ENCODE results near the gene MEIKIN. TPM values are rescaled to one million over a fixed set of nuclear protein-coding genes. Genes with fewer than 3 reads are reported as not detected.

The MEIKIN gene
- total and polyA plus RNA-seq, 4 donors: 0.42 to 0.51 TPM; not detected in 2

DNA sequence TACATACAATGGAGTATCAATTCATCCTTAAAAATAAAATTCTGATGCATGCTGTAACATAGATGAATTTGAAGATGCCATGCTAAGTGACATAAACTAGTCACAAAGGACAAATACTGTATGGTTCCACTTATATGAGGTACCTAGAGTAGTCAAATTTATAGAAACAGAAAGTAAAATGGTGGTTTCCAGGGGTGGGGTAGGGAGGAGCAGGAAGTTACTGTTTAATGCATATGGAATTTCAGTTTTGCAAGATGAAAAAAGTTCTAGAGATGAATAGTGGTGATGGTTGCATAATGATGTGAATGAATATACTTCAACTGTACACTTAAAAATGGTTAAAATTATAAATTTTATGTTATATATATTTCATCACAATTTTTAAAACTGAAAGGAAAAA lies 91.3 kb downstream of the MEIKIN start:
- Histone ChIP-seq H3K9me3 (ENCODE audit: control insufficient read depth in 4 of 4, low read length in 3 of 4) (peaks cover 0 to under 1% (median 0%) of the 10 kb centered on the region in 4 donors), H3K36me3 (ENCODE audit: control insufficient read depth in 4 of 4, insufficient read depth in 3 of 4, low read depth in 1 of 4, low read length in 3 of 4) (no peaks in the 10 kb centered on the region), H3K27me3 (ENCODE audit: control insufficient read depth in 4 of 4, insufficient read depth in 4 of 4, low read length in 3 of 4) (peaks cover 0 to 2% (median 0%) of the 10 kb centered on the region in 4 donors), H3K9ac (ENCODE audit: low read depth in 1 of 2, low read length in 2 of 2) (no peak overlapping the region), H3K27ac (ENCODE audit: low read depth in 1 of 2, low read length in 2 of 2) (no peak overlapping the region), H3K4me1 (ENCODE audit: control insufficient read depth in 4 of 4, insufficient read depth in 4 of 4, low read length in 3 of 4) (no peaks in the 10 kb centered on the region), H3K4me3 (ENCODE audit: low read depth in 1 of 3, low read length in 3 of 3) (no peak overlapping the region)
- TF ChIP-seq, protein P1, sequence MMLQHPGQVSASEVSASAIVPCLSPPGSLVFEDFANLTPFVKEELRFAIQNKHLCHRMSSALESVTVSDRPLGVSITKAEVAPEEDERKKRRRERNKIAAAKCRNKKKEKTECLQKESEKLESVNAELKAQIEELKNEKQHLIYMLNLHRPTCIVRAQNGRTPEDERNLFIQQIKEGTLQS (IDR thresholded peaks at IDR 0.05): no peak
- TF ChIP-seq EGR1 (IDR thresholded peaks at IDR 0.05; ENCODE audit: low read depth in 2 of 2) (no peak), FOXA1 (IDR thresholded peaks at IDR 0.05) (no peak), YY1 (IDR thresholded peaks at IDR 0.05) (no peak), SP1 (IDR thresholded peaks at IDR 0.05) (no peak), RXRA (IDR thresholded peaks at IDR 0.05) (no peak), FOXA2 (IDR thresholded peaks at IDR 0.05) (no peak), JUND (IDR thresholded peaks at IDR 0.05) (no peak), HNF4G (IDR thresholded peaks at IDR 0.05) (no peak), HNF4A (conservative IDR thresholded peaks at IDR 0.05) (no peak), NR2F2 (IDR thresholded peaks at IDR 0.05) (no peak)
- TF ChIP-seq, protein P2, sequence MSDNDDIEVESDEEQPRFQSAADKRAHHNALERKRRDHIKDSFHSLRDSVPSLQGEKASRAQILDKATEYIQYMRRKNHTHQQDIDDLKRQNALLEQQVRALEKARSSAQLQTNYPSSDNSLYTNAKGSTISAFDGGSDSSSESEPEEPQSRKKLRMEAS (IDR thresholded peaks at IDR 0.05): no peak
- TF ChIP-seq, protein P3, sequence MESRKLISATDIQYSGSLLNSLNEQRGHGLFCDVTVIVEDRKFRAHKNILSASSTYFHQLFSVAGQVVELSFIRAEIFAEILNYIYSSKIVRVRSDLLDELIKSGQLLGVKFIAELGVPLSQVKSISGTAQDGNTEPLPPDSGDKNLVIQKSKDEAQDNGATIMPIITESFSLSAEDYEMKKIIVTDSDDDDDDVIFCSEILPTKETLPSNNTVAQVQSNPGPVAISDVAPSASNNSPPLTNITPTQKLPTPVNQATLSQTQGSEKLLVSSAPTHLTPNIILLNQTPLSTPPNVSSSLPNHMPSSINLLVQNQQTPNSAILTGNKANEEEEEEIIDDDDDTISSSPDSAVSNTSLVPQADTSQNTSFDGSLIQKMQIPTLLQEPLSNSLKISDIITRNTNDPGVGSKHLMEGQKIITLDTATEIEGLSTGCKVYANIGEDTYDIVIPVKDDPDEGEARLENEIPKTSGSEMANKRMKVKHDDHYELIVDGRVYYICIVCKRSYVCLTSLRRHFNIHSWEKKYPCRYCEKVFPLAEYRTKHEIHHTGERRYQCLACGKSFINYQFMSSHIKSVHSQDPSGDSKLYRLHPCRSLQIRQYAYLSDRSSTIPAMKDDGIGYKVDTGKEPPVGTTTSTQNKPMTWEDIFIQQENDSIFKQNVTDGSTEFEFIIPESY (IDR thresholded peaks at IDR 0.05): no peak
- TF ChIP-seq, protein P4, sequence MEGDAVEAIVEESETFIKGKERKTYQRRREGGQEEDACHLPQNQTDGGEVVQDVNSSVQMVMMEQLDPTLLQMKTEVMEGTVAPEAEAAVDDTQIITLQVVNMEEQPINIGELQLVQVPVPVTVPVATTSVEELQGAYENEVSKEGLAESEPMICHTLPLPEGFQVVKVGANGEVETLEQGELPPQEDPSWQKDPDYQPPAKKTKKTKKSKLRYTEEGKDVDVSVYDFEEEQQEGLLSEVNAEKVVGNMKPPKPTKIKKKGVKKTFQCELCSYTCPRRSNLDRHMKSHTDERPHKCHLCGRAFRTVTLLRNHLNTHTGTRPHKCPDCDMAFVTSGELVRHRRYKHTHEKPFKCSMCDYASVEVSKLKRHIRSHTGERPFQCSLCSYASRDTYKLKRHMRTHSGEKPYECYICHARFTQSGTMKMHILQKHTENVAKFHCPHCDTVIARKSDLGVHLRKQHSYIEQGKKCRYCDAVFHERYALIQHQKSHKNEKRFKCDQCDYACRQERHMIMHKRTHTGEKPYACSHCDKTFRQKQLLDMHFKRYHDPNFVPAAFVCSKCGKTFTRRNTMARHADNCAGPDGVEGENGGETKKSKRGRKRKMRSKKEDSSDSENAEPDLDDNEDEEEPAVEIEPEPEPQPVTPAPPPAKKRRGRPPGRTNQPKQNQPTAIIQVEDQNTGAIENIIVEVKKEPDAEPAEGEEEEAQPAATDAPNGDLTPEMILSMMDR (IDR thresholded peaks at IDR 0.05; ENCODE audit: low read depth, low read length, missing input control): no peak
- TF ChIP-seq, protein P5, sequence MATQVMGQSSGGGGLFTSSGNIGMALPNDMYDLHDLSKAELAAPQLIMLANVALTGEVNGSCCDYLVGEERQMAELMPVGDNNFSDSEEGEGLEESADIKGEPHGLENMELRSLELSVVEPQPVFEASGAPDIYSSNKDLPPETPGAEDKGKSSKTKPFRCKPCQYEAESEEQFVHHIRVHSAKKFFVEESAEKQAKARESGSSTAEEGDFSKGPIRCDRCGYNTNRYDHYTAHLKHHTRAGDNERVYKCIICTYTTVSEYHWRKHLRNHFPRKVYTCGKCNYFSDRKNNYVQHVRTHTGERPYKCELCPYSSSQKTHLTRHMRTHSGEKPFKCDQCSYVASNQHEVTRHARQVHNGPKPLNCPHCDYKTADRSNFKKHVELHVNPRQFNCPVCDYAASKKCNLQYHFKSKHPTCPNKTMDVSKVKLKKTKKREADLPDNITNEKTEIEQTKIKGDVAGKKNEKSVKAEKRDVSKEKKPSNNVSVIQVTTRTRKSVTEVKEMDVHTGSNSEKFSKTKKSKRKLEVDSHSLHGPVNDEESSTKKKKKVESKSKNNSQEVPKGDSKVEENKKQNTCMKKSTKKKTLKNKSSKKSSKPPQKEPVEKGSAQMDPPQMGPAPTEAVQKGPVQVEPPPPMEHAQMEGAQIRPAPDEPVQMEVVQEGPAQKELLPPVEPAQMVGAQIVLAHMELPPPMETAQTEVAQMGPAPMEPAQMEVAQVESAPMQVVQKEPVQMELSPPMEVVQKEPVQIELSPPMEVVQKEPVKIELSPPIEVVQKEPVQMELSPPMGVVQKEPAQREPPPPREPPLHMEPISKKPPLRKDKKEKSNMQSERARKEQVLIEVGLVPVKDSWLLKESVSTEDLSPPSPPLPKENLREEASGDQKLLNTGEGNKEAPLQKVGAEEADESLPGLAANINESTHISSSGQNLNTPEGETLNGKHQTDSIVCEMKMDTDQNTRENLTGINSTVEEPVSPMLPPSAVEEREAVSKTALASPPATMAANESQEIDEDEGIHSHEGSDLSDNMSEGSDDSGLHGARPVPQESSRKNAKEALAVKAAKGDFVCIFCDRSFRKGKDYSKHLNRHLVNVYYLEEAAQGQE (IDR thresholded peaks at IDR 0.05): no peak
- DNase-seq (ENCODE audit: low spot score): no peak

DNA sequence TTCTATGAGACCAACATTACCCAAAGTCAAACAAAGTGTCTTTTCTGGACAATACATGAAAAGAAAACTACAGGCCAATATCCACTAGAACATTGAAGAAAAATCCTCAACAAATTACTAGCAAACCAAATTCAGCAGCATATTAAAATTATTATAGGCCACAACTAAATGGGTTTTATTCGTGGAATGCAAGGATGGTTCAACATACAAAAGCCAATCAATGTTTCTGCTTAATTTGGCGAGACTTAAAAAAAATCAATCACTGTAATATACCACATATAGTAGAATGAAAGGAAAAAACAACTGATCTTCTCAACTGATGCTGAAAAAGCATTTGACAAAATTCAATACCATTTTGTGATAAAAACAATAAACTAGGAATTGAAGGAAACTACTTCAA lies 96.8 kb downstream of the MEIKIN start:
- TF ChIP-seq, protein P4 (IDR thresholded peaks at IDR 0.05; ENCODE audit: low read depth, low read length, missing input control): no peak
- no peak for TF ChIP-seq JUND (IDR thresholded peaks at IDR 0.05)
- TF ChIP-seq HNF4G (IDR thresholded peaks at IDR 0.05): no peak
- no peak for TF ChIP-seq NR2F2 (IDR thresholded peaks at IDR 0.05)
- H3K27me3 ChIP-seq (ENCODE audit: control insufficient read depth in 4 of 4, insufficient read depth in 4 of 4, low read length in 3 of 4): no peaks in the 10 kb centered on the region
- no peak overlapping the region for H3K27ac ChIP-seq (ENCODE audit: low read depth in 1 of 2, low read length in 2 of 2)
- peaks cover 2 to 13% (median 6%) of the 10 kb centered on the region in 4 donors for H3K9me3 ChIP-seq (ENCODE audit: control insufficient read depth in 4 of 4, low read length in 3 of 4)
- no peaks in the 10 kb centered on the region for H3K36me3 ChIP-seq (ENCODE audit: control insufficient read depth in 4 of 4, insufficient read depth in 3 of 4, low read depth in 1 of 4, low read length in 3 of 4)
- no peaks in the 10 kb centered on the region for H3K4me1 ChIP-seq (ENCODE audit: control insufficient read depth in 4 of 4, insufficient read depth in 4 of 4, low read length in 3 of 4)
- no peak overlapping the region for H3K9ac ChIP-seq (ENCODE audit: low read depth in 1 of 2, low read length in 2 of 2)
- 66% methylated on average over 2 of the region's 2 CpGs for WGBS
- no peak for DNase-seq (ENCODE audit: low spot score)
- no peak overlapping the region for H3K4me3 ChIP-seq (ENCODE audit: low read depth in 1 of 3, low read length in 3 of 3)
